RPMI7951 (cell line): ENCODE results near the gene PSEN1. TPM values are rescaled to one million over a fixed set of nuclear protein-coding genes. Genes with fewer than 3 reads are reported as not detected.

ENCODE experiments used
- DNase-seq: peaks from one replicate; pipeline ENCODE4 v3.0.0-alpha.2; 2012; ENCODE audit warnings: low read depth
- total RNA-seq: library from RNA; depleted of rRNA; stranded (reverse); fragments of >200 nt; shearing (Covaris generic); gene quantifications from 2 replicates; pipeline ENCODE4 v1.2.3, GENCODE V29; 2014

The PSEN1 gene
- total RNA-seq, 1 experiment from 2014 or later, result 24.2 TPM

DNA sequence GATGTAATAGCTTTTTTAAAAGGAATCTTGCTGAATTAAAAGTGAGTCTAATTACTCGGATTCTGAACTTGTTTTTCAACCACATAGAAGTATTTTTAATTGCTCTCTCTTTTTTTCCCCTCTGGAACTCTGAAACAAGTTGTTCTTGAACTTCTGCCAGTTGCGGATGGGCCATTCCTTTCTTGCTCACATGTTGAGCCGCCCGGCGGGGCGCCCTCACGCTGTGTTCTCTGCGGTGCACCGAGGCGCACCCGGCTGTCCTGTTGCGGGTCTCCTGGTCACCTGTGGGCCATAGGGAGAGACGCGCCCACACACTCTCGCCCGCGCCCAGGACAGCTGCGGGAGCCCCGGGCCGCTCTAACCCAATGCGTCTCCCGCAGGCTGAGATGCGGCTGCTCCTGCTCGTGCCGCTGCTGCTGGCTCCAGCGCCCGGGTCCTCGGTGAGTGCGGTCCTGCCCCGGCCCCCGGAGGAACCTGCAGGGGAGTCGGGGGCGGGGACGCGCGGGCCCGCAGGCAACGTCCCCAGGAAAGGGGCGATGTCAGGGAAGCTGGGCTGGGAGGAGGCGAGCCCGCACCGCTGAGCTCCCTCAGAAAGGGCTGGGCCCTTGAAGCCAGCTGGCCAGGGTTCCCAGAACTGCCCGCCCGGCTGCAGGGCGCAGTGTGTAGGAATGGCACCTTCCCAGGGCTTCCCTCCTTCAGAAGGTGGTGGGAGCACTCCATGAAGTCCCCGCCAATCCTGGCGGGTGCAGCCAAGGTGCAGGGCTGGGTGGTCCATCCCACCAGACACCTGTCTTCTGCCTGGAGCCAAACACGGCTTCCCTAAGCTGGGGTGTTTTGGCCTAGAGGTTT is 103.3 kb downstream of the PSEN1 start:
- DNase-seq, result peak; percentile 41

DNA sequence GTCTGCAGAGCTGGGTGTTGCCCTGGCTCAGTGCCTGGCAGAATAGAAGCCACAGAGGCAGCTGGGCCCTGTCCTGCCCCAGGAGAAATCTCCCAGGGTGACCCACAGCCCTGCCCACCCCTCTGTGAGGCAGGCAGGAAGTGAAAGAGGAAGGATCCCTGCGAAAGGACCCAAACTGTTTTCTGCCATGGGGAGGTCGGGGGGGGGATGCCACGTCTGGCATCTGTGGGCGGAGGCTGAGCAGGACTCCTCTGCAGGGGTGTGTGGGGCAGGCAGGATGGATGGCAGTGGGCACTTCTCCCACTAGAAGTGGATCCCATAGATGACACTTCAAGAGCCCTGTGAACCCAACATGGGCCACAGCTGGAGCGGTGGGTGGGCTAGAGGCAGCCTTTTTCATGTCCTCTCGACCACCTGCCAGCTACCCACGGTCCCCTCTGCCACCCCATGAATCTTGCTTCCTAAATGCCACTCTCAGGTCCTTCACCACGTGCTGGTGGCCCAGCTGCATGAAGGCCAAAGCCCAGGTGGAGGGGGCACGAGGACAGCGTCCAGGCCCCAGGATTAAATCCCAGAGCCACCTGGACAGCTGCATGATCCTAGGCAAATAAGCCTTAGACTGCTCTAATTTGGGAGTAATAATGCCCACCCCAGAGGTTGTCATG is 104.6 kb downstream of the PSEN1 start:
- no peak for DNase-seq

DNA sequence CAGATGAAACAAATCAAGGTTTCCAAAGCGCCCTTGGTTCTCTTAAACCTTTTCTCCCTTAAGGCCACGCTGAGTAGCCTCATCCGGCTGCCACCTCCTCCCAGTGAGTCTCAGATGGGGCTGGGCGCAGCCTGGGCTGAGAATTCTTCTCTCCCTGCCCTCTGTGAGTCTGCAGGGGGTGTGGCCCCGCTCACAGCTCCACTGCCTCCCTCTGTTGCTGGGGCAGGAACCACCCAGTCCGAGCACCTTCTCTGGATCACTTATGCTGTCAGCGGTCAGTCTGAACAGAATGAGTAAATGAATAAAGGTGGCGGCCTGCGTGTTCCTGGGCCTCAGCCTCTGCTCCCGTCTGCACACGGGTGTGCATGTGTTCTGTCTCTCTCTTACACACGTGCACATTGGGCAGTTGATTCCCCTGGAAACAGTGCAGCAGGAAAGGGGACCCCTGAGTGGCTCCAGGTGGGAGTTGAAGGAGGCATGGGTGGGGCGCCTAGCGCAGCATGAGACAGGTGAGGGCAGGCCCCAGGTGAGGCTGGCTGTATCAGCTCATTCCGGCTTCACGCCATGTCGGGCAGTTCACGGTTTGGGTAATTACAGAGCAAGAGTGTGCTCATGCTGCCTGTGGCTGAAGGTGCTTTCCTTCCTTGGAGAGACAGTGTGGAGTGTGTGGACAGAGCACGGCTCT is 105.3 kb downstream of the PSEN1 start:
- DNase-seq, result no peak

DNA sequence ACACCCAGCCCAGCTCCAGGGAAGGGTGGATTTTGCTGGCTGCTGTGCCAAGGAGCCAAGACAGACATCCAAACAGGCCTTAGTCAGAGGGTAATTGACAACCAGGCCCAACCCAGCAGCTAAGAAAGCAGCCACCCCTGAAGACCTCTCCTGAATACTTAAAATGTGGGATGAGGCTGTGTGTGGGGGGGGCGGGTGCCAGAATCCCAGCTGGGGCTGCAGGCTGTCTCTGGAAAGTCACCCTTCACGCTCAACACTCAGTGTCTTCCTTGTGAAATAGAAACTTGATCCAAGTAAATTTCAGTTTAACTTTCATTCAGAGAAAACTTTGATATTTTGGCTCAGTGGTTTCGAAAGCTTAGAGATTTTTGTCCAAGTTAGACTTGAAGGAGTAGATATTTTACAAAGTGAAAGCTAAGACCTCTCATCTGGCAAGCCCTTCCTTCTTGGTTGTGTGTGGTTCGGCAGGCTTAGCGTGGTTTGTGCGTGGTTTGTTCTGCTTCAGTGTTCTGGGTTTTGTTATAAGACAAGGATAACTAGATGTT is 106.1 kb downstream of the PSEN1 start:
- no peak for DNase-seq

DNA sequence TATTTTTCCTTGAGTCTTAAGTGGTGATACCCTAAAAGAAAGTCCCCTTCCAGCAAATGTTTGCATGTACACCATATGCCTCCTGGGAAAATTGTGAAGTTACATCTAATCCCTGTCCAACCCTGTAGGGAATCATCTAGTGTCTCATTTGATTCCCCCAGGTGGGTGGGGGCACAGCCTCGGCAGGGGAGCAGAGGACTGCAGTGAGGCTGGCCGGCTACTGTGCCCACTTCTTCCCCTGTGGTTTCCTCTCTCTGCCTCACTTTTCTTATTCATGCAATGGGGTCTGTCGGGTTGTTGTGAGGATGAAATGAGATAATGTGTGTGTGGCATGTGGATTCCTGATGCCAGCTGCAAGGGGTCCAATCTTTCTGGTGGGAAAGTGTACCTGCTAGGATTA is 107.0 kb downstream of the PSEN1 start:
- DNase-seq, result no peak

DNA sequence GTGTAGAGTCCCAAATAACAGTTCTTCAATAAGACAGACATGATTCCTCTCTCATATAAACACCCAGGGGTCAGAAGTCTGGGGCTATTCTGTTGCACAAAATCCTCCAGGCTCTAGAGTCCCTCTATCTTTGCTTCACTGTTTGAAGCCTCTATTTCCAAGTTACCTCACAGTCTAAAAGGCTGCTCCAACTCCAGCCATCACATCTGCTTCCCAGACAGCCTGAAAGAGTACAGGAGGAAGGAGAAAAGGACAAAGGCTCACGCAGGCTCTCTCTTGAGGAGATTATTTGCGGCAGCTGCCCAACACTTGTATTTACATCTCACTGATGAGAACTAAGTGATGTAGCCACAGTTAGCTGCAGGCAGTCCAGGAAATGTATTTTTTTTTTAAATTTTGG is 107.4 kb downstream of the PSEN1 start:
- DNase-seq, result no peak

DNA sequence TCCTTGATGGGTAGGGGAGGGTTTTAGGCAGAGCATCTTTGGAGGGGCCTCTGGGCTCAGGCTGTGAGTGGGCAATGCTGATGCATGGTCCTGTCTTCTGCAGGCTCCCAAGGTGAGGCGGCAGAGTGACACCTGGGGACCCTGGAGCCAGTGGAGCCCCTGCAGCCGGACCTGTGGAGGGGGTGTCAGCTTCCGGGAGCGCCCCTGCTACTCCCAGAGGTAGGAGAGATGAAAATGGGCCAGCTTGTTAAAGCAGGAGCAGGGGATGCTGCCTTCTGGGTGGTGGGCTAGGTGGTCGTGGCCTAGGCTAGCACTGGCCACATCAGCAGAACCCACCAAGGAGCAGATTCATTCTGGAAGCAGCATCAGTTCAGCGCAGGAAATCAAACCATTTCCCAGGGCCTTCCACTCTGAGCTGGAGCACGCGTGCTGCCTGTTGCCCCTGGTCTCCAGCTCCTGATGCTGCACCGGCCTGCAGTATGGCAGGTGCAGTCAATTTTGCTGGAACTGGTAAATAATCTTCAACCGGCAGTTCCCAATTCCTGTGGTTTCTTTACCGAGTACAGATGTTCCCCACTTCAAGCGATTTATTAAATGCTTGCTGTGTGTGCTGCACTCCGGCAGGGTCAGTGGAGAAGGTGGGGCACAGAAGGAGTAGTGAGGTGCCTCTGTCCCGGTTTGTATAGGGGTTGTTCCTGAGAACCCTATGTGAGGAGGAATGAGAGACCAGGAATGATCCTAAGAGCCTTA is 108.4 kb downstream of the PSEN1 start:
- DNase-seq, result no peak

DNA sequence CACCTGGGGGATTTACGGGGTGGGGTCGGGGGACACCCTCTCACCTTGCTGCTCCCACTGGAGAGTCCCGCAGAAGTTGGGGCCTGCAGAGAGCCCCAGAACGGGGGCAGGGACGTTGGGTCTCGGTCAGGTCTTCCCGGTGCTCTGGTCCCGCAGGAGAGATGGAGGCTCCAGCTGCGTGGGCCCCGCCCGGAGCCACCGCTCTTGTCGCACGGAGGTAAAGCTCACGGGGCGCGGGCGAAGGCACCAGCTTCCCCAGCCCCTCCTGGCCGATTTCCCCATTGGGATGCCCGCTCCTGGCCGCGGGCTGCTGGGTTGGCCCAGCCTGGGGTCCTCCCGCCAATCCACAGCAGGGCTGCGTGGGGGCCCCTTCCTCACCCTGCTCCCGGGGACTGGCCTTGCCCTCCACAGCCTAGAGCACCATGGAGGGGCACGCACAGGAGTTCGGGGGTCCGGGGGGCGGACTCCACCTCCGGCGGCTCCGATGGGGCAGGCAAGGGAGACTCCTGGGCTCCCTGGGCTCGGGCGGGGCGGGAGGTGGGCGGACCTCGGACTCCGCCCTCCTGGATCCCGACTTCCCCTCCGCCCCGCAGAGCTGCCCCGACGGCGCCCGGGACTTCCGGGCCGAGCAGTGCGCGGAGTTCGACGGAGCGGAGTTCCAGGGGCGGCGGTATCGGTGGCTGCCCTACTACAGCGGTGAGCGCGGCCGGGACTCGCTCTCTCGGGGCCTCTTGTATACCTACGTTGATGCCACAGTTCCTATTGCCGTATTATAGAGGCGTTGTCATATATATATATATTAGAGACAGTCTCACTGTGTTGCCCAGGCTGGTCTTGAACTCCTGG is 109.4 kb downstream of the PSEN1 start:
- peak; percentile 70 for DNase-seq

DNA sequence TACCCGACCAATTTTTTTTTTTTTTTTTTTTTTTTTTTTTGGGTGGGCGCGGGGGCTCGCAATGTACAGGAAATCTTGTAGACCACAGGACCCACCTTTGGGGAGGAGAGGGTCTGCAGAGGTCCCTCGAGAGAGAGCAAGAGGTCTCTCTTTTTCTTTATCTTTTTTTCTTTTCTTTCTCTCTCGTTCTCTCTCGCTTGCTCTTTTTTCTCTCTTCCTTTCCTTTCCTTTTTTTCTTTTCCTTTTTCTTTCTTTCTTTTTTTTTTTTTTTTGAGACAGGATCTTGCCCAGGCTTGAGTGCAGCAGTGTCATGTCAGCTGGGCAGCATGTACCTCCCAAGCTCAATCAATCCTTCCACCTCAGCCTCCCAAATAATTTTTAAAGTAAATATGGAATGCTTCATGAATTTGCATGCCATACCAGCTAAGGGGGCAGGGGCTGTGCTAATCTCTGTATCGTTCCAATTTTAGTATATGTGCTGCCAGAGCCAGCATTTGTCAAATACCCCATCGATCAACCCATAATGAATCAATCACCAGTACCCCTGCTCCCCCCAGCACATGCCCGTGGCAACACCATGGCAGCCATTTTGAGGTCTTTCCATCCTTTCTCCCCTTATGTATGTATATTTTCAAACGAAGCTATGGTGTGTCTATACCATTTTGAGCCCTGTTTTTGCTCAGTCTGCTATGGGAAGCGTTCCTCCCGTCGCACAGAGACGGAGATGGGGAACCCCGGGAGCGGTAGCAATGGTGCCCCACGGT is 110.3 kb downstream of the PSEN1 start:
- no peak for DNase-seq

DNA sequence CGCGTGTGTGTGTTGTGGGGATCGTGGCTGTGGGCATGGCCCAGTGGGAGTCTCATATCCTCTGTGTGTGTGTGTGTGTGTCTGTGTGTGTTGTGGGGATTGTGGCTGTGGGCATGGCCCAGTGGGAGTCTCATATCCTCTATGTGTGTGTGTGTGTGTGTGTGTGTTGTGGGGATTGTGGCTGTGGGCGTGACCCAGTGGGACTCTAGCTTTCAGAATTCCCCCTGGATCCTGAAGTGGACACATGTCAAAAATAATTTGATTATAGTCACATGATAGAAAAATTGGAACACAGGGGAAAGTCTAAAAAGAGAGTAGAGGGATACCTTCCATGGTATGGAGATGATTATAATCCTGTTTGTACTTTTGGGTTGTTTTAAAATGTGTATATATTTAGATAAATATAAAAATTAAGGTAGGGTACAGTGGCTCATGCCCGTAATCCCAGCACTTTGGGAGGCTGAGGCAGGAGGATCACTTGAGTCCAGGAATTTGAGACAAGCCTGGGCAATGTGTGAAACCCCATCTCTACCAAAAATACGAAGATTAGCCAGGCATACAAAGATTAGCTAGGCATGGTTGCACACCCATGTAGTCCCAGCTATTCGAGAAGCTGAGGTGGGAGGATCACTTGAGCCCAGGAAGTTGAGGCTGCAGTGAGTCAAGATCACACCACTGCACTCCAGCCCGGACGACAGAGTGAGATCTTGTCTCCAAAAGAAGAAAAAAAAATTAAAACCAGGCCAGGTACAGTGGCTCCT is 112.0 kb downstream of the PSEN1 start:
- peak; percentile 57 for DNase-seq

DNA sequence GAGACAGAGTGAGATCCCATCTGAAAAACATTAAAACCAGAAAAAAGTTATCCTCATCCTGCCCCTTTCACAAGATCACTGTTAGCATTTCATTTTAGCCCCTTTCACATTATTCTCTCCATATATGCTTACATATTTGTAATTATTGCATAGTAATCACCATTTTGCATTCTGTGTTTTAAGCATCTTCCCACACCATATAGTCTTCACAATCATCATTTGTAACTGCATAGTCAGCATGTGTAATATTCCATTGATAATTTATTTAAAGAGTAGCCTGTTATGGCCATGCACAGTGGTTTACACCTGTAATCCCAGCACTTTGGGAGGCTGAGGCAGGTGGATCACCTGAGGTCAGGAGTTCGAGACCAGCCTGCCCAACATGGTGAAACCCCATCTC is 112.8 kb downstream of the PSEN1 start:
- DNase-seq, result no peak

DNA sequence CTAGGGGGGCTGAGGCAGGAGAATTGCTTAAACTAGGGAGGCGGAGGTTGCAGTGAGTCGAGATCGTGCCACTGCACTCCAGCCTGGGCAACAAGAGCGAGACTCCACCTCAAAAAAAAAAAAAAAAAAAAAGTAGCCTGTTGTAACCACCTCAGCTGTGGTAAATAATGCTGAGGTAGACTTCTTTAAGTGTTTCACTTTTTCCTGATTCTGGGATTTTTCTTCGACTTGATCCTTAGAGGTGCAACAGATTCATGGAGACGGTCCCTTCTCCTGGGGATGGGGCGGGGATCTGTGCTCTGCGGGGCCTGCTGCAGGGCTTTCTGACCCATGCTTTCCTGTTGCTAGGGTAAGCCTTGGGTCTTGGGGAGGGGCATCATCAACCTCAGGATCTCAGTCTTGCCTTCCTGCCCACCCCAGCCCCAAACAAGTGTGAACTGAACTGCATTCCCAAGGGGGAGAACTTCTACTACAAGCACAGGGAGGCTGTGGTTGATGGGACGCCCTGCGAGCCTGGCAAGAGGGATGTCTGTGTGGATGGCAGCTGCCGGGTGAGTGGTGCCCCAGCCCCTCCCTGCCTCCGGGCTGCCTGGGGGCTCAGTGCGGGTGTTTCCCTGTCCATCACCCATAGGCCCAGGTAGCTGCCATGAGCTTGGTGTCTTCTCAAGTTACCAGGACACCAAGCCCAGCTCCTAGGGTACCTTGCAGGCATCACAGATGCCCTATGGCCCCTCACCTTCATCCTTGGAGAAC is 113.4 kb downstream of the PSEN1 start:
- DNase-seq, result no peak

DNA sequence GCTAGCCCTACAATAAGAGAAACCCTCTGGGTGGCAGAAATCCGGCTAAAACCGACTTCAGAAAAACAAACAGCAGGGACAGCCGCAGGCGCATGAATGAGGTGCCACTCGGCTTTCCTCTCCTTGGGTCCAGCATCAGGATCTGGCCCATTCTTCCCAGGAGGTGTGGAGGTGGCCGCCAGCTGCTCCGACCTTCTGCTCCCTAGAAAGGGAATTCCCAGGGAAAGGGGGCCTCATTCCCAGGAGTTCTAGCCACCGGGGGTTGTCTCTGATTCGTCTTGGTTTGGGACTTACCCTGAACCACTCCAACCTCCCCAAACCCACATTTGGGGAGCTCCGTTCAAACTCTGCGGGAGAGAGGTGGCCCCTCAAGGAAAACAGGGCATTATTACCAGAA is 114.0 kb downstream of the PSEN1 start:
- no peak for DNase-seq

DNA sequence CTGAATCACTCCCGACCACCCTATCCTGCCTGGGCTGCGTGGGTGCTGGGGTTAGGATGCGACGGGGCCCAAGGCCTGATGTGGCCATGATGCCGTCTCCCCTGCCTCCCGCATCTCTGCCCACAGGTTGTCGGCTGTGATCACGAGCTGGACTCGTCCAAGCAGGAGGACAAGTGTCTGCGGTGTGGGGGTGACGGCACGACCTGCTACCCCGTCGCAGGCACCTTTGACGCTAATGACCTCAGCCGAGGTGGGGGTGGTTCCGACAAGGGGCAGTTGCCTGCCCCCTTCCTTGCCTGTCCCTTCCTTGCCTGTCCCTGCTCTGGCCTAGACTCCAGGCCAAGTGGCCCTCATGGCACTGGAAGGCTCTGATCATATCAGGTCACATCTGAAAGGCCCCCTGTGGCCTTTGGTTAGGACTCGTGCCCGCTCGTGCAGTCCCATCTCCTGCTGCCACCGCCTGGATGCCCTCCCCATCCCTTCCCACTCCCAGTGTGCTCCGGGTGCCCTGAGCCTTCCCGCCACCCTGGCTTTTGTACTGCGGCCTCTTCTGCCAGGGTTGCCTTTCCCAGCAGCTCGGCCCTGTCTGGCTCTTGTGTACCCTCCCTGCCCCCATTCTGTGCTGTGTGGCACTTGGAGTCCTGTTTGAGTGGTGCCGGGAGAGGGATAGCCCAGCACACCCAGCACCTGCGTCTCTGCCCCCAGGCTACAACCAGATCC is 114.6 kb downstream of the PSEN1 start:
- DNase-seq, result no peak

DNA sequence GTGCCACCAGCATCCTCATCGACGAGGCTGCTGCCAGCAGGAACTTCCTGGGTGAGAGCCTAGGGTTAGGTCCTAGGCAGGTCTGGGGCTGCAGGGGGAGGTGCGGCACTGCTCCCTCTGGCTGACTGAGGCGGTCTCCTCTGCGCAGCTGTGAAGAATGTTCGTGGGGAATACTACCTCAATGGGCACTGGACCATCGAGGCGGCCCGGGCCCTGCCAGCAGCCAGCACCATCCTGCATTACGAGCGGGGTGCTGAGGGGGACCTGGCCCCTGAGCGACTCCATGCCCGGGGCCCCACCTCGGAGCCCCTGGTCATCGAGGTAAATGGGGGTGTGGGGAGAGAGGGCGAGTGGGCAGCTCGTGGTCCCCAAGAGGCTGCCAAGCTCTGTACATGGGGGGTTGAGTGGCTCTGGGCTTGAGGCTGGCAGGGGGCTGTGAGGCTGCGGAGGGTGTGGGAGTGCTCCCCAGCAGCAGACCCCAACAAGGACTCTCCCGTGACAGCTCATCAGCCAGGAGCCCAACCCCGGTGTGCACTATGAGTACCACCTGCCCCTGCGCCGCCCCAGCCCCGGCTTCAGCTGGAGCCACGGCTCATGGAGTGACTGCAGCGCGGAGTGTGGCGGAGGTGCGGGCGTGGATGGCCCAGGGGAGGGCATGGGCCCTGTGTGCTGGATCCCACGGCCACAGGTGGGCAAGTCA is 115.4 kb downstream of the PSEN1 start:
- no peak for DNase-seq

DNA sequence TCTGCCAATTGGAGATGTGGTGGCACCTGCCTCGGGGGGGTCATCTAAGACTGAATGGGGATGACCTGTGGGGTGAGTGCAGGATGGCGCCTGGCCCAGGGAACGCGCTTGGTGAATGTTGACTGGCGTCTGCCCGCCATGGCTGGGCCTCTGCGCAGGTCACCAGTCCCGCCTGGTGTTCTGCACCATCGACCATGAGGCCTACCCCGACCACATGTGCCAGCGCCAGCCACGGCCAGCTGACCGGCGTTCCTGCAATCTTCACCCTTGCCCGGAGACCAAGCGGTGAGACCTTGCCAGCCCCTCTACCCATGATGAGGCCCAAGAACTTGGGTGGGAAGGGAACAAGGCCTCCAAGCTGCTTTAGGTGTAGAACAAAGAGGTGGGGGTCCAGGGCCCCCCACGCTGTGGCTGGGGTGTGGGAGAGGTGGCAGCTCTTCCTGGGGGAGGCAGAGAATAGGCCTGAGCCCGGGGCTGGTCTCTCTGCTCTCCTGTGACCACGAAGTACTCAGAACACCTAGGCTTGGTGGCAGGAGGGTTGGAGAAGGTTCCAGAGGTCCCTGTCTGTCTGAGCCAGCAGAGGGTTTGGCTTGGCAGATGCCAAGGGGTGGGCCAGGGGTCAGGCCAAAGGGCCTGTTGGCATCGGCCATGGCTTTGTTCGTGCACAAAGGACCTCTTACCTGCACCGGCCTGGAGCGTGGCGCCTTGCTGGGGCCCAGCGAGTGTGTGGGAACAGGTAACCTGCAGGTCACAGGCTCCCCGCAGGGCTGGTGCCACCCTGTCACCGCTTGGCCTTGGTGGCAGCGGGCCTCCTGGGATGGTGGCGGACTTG is 116.4 kb downstream of the PSEN1 start:
- DNase-seq, result no peak

DNA sequence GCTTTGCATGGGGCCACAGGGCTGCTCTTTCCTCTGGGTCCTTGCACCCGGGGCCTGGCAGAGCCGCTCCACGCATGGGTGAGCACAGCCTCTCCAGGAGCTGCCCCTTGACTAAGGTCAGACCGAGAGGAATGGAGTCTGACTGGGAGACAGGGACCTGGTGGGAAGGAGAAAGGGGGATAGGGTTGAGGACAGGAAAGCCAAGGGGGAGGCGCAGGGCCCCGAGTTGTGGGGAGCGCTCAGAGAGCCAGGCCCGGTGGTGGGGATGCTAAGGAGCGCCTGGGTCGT is 117.0 kb downstream of the PSEN1 start:
- no peak for DNase-seq
